Spleen (tissue), 11 donors: Measurements from ENCODE around the gene GSG1L. TPM values are rescaled to one million over a fixed set of nuclear protein-coding genes. Genes with fewer than 3 reads are reported as not detected.

Experiments used
- DNase-seq: peaks from one replicate; pipeline ENCODE4 v3.0.0-alpha.2; 2020
- H3K27ac ChIP-seq, 8 donors: fragments of 200-600 bp; sonication (generic) in 7 of 8; 1 replicate in 4 of 8; 2 replicates in 4 of 8; pipeline versions ENCODE4 v1.5.0 to v1.8.0; 2016 to 2021; ENCODE audit warnings: inconsistent platforms in 4 of 8, mild to moderate bottlenecking in 4 of 8, moderate library complexity in 1 of 8
- H3K27me3 ChIP-seq, 7 donors: fragments of 200-600 bp; sonication (generic) in 6 of 7; replicated peaks in 1 of 7; 1 replicate in 4 of 7; 2 replicates in 3 of 7; pipeline versions ENCODE4 v1.5.0 to v1.8.0; 2016 to 2021; ENCODE audit warnings: inconsistent platforms in 3 of 7, mild to moderate bottlenecking in 1 of 7
- H3K36me3 ChIP-seq, 6 donors: fragments of 200-600 bp; sonication (generic) in 5 of 6; 1 replicate in 4 of 6; 2 replicates in 2 of 6; pipeline versions ENCODE4 v1.5.0 to v1.8.0; 2016 to 2021; ENCODE audit warnings: inconsistent platforms in 2 of 6
- H3K4me1 ChIP-seq, 6 donors: fragments of 200-600 bp; sonication (generic) in 5 of 6; 1 replicate in 3 of 6; 2 replicates in 3 of 6; pipeline versions ENCODE4 v1.5.0 to v1.8.0; 2016 to 2021; ENCODE audit warnings: inconsistent platforms in 3 of 6
- H3K4me3 ChIP-seq, 8 donors: fragments of 200-600 bp; sonication (generic) in 7 of 8; 1 replicate in 4 of 8; 2 replicates in 4 of 8; pipeline versions ENCODE4 v1.5.0 to v1.8.0; 2016 to 2021; ENCODE audit warnings: inconsistent platforms in 4 of 8, mild to moderate bottlenecking in 4 of 8, moderate library complexity in 2 of 8
- H3K9me3 ChIP-seq, 8 donors: fragments of 200-600 bp; sonication (generic) in 7 of 8; 1 replicate in 4 of 8; 2 replicates in 4 of 8; pipeline versions ENCODE4 v1.5.0 to v1.8.0; 2016 to 2021; ENCODE audit warnings: inconsistent platforms in 4 of 8
- CTCF ChIP-seq, 11 experiments: fragments of 200-600 bp in 7 of 11; fragments of 450-650 bp in 4 of 11; sonication (generic) in 4 of 11; IDR thresholded peaks in 8 of 11; conservative IDR thresholded peaks in 3 of 11; 1 replicate in 7 of 11; 2 replicates in 4 of 11; pipeline versions ENCODE4 v1.4.0 to v1.8.0; 2016 to 2021; ENCODE audit warnings: antibody characterized with exemption in 11 of 11, inconsistent platforms in 4 of 11, mild to moderate bottlenecking in 1 of 11
- POLR2A ChIP-seq, 3 donors: fragments of 450-650 bp; IDR thresholded peaks; one replicate each; pipeline ENCODE4 v1.5.1; 2017; ENCODE audit warnings: antibody characterized with exemption in 3 of 3, mild to moderate bottlenecking in 1 of 3
- POLR2AphosphoS5 ChIP-seq, 3 donors: sonication (generic); formaldehyde crosslinking; IDR thresholded peaks; one replicate each; pipeline ENCODE4 v1.5.1; 2017; ENCODE audit warnings: antibody characterized with exemption in 3 of 3
- WGBS, 5 donors: extraction: QIAGEN DNeasy Blood & Tissue Kit in 3 of 5; methylation state at CpG; one replicate each; pipeline versions ENCODE4 v1.1.5 to v1.1.7; 2013 to 2018; 5-methylcytosine and 5-hydroxymethylcytosine counted together
- intact Hi-C: fragments of 100-400 bp; cut with DNase I; formaldehyde crosslinking; loops from one replicate; pipeline ENCODE4 v1.15.0; 2023; ENCODE audit warnings: low total_unique reads
- polyA plus RNA-seq, 3 donors: library from polyadenylated mRNA; stranded (reverse); fragments of 200-250 nt; gene quantifications; one replicate each; pipeline ENCODE4 v1.2.1, GENCODE V29; 2013
- total RNA-seq, 7 donors: library from RNA; depleted of rRNA in 3 of 7; stranded (reverse); fragments of >200 nt in 3 of 7; fragmentation: NEBNext Ultra II Directional in 4 of 7; extraction: Animal tissue kit (Norgen Biotek cat#: 25700) in 4 of 7; gene quantifications; one replicate each; pipeline versions ENCODE4 v1.1.0 to v1.2.1, GENCODE V29; 2016 to 2021
- donor health status: healthy with polysubstance abuse.
- donor health status: DM: no; HTN: no; CAD: no; lungs with moderate emphysema.
- donor health status: DM: no; HTN: no; CAD: no.
- donor health status: Bipolar disorder and iron deficiency.
- donor health status: healthy.
- donor health status: DM: no; HTN: no; CAD: no.
- donor health status: DM: yes; HTN: yes; CAD: no.

Gene GSG1L
- total and polyA plus RNA-seq, 10 donors, result 0.22 to 0.58 (median 0.43) TPM; not detected in 6

GRCh38 chr16:28106467-28107215, 43.1 kb upstream of the GSG1L start:
- 82 to 96% (median 87%) methylated on average over 5 of the region's 5 CpGs for WGBS, 5 donors
- Histone ChIP-seq H3K27ac (no peak overlapping the region), H3K4me3 (no peak overlapping the region), H3K4me1 (peaks cover 0 to 34% (median 10%) of the 10 kb centered on the region in 6 donors), H3K9me3 (no peaks in the 10 kb centered on the region), H3K27me3 (no peaks in the 10 kb centered on the region), H3K36me3 (peaks cover 3 to 100% (median 94%) of the 10 kb centered on the region in 6 donors)
- intact Hi-C loops, result no loop called here
- TF ChIP-seq POLR2A (IDR thresholded peaks at IDR 0.05), result no peak
- TF ChIP-seq CTCF (IDR thresholded peaks at IDR 0.05 in 8 of 11, conservative IDR thresholded peaks at IDR 0.05 in 3 of 11), result no peak
- TF ChIP-seq POLR2AphosphoS5 (IDR thresholded peaks at IDR 0.05), result no peak
- no peak for DNase-seq

- Histone ChIP-seq H3K4me1 (peaks cover 0 to 27% (median 10%) of the 10 kb centered on the region in 6 donors), H3K27me3 (no peaks in the 10 kb centered on the region), H3K4me3 (no peak overlapping the region), H3K36me3 (peaks cover 3 to 100% (median 94%) of the 10 kb centered on the region in 6 donors), H3K27ac (no peak overlapping the region), H3K9me3 (no peaks in the 10 kb centered on the region)
- DNase-seq, result peak; percentile 51
- WGBS, 5 donors, result 88 to 94% (median 92%) methylated on average over 7 of the region's 7 CpGs
- no peak for TF ChIP-seq POLR2A (IDR thresholded peaks at IDR 0.05)
- TF ChIP-seq POLR2AphosphoS5 (IDR thresholded peaks at IDR 0.05), result peak in 1 of 3 donors; percentile 38
- intact Hi-C loops, result no loop called here
Observed at GRCh38 chr16:28105954-28106353, 42.4 kb upstream of the GSG1L start.

GRCh38 chr16:28105297-28105696, 41.8 kb upstream of the GSG1L start:
- no peaks in the 10 kb centered on the region for H3K9me3 ChIP-seq
- 90 to 98% (median 95%) methylated on average over 3 of the region's 3 CpGs for WGBS, 5 donors
- intact Hi-C loops, result no loop called here
- H3K36me3 ChIP-seq, result peaks cover 3 to 100% (median 95%) of the 10 kb centered on the region in 6 donors
- no peaks in the 10 kb centered on the region for H3K27me3 ChIP-seq
- no peak for TF ChIP-seq POLR2AphosphoS5 (IDR thresholded peaks at IDR 0.05)
- no peak overlapping the region for H3K4me3 ChIP-seq
- DNase-seq, result no peak
- H3K27ac ChIP-seq, result no peak overlapping the region
- H3K4me1 ChIP-seq, result peaks cover 0 to 20% (median 10%) of the 10 kb centered on the region in 6 donors

GRCh38 chr16:28104404-28104803, 40.9 kb upstream of the GSG1L start:
- Histone ChIP-seq H3K36me3 (peaks cover 5 to 100% (median 98%) of the 10 kb centered on the region in 6 donors), H3K27ac (no peak overlapping the region), H3K4me3 (no peak overlapping the region), H3K27me3 (no peaks in the 10 kb centered on the region), H3K4me1 (peaks cover 0 to 11% (median 7%) of the 10 kb centered on the region in 6 donors), H3K9me3 (no peaks in the 10 kb centered on the region)
- DNase-seq, result peak; percentile 70
- 96 to 97% (median 96%) methylated on average over 12 to 16 of the region's 16 CpGs for WGBS, 5 donors
- intact Hi-C loops, result no loop called here
- TF ChIP-seq POLR2A (IDR thresholded peaks at IDR 0.05), result no peak
- peak in 1 of 3 donors; percentile 68 for TF ChIP-seq POLR2AphosphoS5 (IDR thresholded peaks at IDR 0.05)

GRCh38 chr16:28103516-28104170, 40.1 kb upstream of the GSG1L start:
- H3K27me3 ChIP-seq, result no peaks in the 10 kb centered on the region
- no peaks in the 10 kb centered on the region for H3K9me3 ChIP-seq
- 89 to 96% (median 94%) methylated on average over 9 to 14 of the region's 14 CpGs for WGBS, 5 donors
- H3K27ac ChIP-seq, result no peak overlapping the region
- peaks cover 0 to 4% (median 1%) of the 10 kb centered on the region in 6 donors for H3K4me1 ChIP-seq
- TF ChIP-seq POLR2A (IDR thresholded peaks at IDR 0.05), result no peak
- peak; percentile 19 to 73 (median 23) for TF ChIP-seq POLR2AphosphoS5 (IDR thresholded peaks at IDR 0.05)
- intact Hi-C loops, result no loop called here
- H3K36me3 ChIP-seq, result peaks cover 7 to 100% (median 100%) of the 10 kb centered on the region in 6 donors
- peak; percentile 59 for DNase-seq
- H3K4me3 ChIP-seq, result no peak overlapping the region

GRCh38 chr16:28101533-28101890, 38.0 kb upstream of the GSG1L start:
- peak; percentile 21 for DNase-seq
- TF ChIP-seq CTCF (IDR thresholded peaks at IDR 0.05 in 8 of 11, conservative IDR thresholded peaks at IDR 0.05 in 3 of 11), result no peak
- no peak for TF ChIP-seq POLR2AphosphoS5 (IDR thresholded peaks at IDR 0.05)
- TF ChIP-seq POLR2A (IDR thresholded peaks at IDR 0.05), result no peak
- intact Hi-C loops, result no loop called here

More at GRCh38 chr16:28101533-28101890, 38.0 kb upstream of the GSG1L start:
- WGBS, 5 donors, result 91 to 98% (median 96%) methylated on average over 6 of the region's 6 CpGs
- no peaks in the 10 kb centered on the region for H3K27me3 ChIP-seq
- peaks cover 12 to 100% (median 100%) of the 10 kb centered on the region in 6 donors for H3K36me3 ChIP-seq
- no peaks in the 10 kb centered on the region for H3K4me1 ChIP-seq
- H3K27ac ChIP-seq, result no peak overlapping the region
- H3K9me3 ChIP-seq, result no peaks in the 10 kb centered on the region
- no peak overlapping the region for H3K4me3 ChIP-seq
